ENCODE measurements around the gene LTO1.

Gene LTO1

DNA sequence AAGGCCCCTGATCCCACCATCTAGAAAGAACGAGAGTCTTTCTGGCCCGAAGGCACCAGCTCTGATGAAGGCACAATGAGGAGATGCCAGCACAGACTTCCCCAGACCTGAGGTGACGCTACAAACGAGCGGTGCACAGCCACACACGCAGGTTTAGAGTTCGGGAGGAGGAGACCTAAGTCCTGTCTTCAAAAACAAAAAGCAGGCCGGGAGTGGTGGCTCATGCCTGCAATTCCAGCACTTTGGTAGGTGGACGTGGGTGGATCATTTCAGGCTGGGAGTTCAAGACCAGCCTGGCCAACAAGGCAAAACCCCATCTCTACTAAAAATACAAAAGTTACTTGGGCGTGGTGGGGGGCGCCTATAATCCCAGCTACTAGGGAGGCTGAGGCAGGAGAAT lies 9.5 kb downstream of the LTO1 start:
- no peak overlapping the region for H3K27ac ChIP-seq
- TF ChIP-seq CTCF (IDR thresholded peaks at IDR 0.05) (no peak), ZFX (IDR thresholded peaks at IDR 0.05; ENCODE audit: borderline replicate concordance) (no peak)

GRCh38 chr11:69664901-69665300 lies 10.3 kb downstream of the LTO1 start:
- TF ChIP-seq CTCF (IDR thresholded peaks at IDR 0.05) (no peak), ZFX (IDR thresholded peaks at IDR 0.05; ENCODE audit: borderline replicate concordance) (no peak)
- H3K27ac ChIP-seq: no peak overlapping the region

GRCh38 chr11:69664103-69664775 lies 10.9 kb downstream of the LTO1 start:
- no peak for TF ChIP-seq ZFX (IDR thresholded peaks at IDR 0.05; ENCODE audit: borderline replicate concordance)
- no peak for TF ChIP-seq CTCF (IDR thresholded peaks at IDR 0.05)

GRCh38 chr11:69663326-69663725 lies 11.8 kb downstream of the LTO1 start:
- TF ChIP-seq ZFX (IDR thresholded peaks at IDR 0.05; ENCODE audit: borderline replicate concordance): no peak
- no peak for TF ChIP-seq CTCF (IDR thresholded peaks at IDR 0.05)
- H3K27ac ChIP-seq: no peak overlapping the region

More at GRCh38 chr11:69664103-69664775, 10.9 kb downstream of the LTO1 start:
- H3K27ac ChIP-seq: no peak overlapping the region

- TF ChIP-seq CTCF (IDR thresholded peaks at IDR 0.05) (no peak), ZFX (IDR thresholded peaks at IDR 0.05; ENCODE audit: borderline replicate concordance) (no peak)
- no peak overlapping the region for H3K27ac ChIP-seq
Measured at GRCh38 chr11:69662806-69663205, 12.3 kb downstream of the LTO1 start.

GRCh38 chr11:69662021-69662698 lies 13.0 kb downstream of the LTO1 start:
- no peak for TF ChIP-seq CTCF (IDR thresholded peaks at IDR 0.05)
- no peak for TF ChIP-seq ZFX (IDR thresholded peaks at IDR 0.05; ENCODE audit: borderline replicate concordance)
- no peak overlapping the region for H3K27ac ChIP-seq

DNA sequence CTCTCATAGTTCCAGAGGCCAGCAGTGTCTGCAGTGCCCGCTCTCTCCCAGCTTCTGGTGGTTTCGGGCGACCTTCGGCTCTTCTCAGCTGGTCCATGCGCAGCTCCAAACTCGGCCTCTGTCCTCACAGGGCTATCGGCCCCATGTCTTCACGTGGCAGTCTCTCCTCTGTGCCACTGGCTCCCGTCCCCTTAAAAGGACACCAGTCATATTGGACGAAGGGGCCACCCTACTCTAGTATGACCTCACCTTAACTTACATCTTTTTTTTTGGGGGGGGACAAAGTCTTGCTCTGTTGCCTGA lies 13.8 kb downstream of the LTO1 start:
- no peak overlapping the region for H3K27ac ChIP-seq
- TF ChIP-seq CTCF (IDR thresholded peaks at IDR 0.05): no peak
